HG02623 (cell line): ENCODE results near the gene PCCA.

Experiments
- ATAC-seq: cut with Tn5 transposase; IDR thresholded peaks from one replicate; pipeline ENCODE4 v1.9.1; 2021; ENCODE audit warnings: moderate library complexity; ENCODE audit not compliant: unreplicated experiment

Gene PCCA

GRCh38 chr13:100443998-100444328 is 355.1 kb downstream of the PCCA start:
- ATAC-seq, result no peak

GRCh38 chr13:100447831-100448230 is 358.9 kb downstream of the PCCA start:
- no peak for ATAC-seq

- ATAC-seq, result no peak
These were observed 363.0 kb downstream of the PCCA start for GRCh38 chr13:100451923-100452322.

- no peak for ATAC-seq
These were observed 366.0 kb downstream of the PCCA start for GRCh38 chr13:100454876-100455275.

GRCh38 chr13:100458673-100459072 is 369.8 kb downstream of the PCCA start:
- no peak for ATAC-seq

- no peak for ATAC-seq
These were observed 370.9 kb downstream of the PCCA start for GRCh38 chr13:100459747-100460146.

GRCh38 chr13:100460266-100460665 is 371.4 kb downstream of the PCCA start:
- ATAC-seq, result no peak

GRCh38 chr13:100460791-100461190 is 371.9 kb downstream of the PCCA start:
- no peak for ATAC-seq

GRCh38 chr13:100461309-100462030 is 372.6 kb downstream of the PCCA start:
- ATAC-seq, result no peak

- no peak for ATAC-seq
These were observed 375.1 kb downstream of the PCCA start for GRCh38 chr13:100464006-100464405.

- ATAC-seq, result no peak
These were observed 376.7 kb downstream of the PCCA start for GRCh38 chr13:100465558-100465957.

GRCh38 chr13:100470866-100471505 is 382.1 kb downstream of the PCCA start:
- no peak for ATAC-seq

- no peak for ATAC-seq
These were observed 384.2 kb downstream of the PCCA start for GRCh38 chr13:100473087-100473486.

GRCh38 chr13:100473501-100474044 is 384.7 kb downstream of the PCCA start:
- no peak for ATAC-seq

- ATAC-seq, result no peak
These were observed 388.1 kb downstream of the PCCA start for GRCh38 chr13:100476963-100477362.

- ATAC-seq, result no peak
These were observed 389.4 kb downstream of the PCCA start for GRCh38 chr13:100478107-100478809.

GRCh38 chr13:100480676-100481075 is 391.8 kb downstream of the PCCA start:
- ATAC-seq, result no peak

GRCh38 chr13:100483139-100483538 is 394.2 kb downstream of the PCCA start:
- ATAC-seq, result no peak

GRCh38 chr13:100483841-100484381 is 395.0 kb downstream of the PCCA start:
- ATAC-seq, result no peak

GRCh38 chr13:100484702-100485101 is 395.8 kb downstream of the PCCA start:
- ATAC-seq, result no peak

- no peak for ATAC-seq
These were observed 396.4 kb downstream of the PCCA start for GRCh38 chr13:100485265-100485664.

- ATAC-seq, result no peak
These were observed 401.8 kb downstream of the PCCA start for GRCh38 chr13:100490692-100491091.
